Measurements from ENCODE around the gene ARID4A. TPM values are rescaled to one million over a fixed set of nuclear protein-coding genes. Genes with fewer than 3 reads are reported as not detected.
A peak's percentile ranks its signal among the peaks of the same experiment; 100 is the strongest.
"Not testable (repeated sequence)": the region's sequence is repeated elsewhere in the genome, so short reads cannot be mapped to it uniquely, and the experiment has no call there.

Gene ARID4A
- total RNA-seq, 6 experiments from 2014 or later: 10.5 to 13.4 (median 12.3) TPM

DNA sequence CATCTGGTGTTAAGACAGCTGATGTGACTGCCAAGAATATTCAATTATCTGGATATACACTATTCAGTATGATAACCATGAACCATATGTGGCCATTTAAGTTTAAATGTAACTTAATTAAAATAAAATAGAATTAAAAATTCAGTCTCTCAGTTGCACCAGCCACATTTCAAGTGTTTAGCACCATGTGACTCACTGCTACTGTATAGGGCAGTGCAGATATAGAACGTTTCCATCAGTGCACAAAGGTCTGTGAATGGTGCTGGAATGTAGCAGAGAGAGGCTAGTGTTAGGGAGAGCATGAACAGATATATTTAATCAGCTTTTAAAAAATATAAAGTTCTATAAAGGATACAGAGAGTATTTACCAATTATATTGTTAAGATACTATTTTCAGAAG is 28.7 kb downstream of the ARID4A start:
- Mint-ChIP-seq H3K4me3 (no peak overlapping the region), H3K36me3 (ENCODE audit: low read depth) (0 out of 2 replicates have a peak, but pooled peaks cover 6% of the 10 kb centered on the region), H3K27ac (no peak overlapping the region), H3K27me3 (ENCODE audit: insufficient read depth) (no peaks in the 10 kb centered on the region), H3K9me3 (no peaks in the 10 kb centered on the region), H3K4me1 (ENCODE audit: low read depth) (peaks cover 11% of the 10 kb centered on the region)
- TF ChIP-seq, protein P1, sequence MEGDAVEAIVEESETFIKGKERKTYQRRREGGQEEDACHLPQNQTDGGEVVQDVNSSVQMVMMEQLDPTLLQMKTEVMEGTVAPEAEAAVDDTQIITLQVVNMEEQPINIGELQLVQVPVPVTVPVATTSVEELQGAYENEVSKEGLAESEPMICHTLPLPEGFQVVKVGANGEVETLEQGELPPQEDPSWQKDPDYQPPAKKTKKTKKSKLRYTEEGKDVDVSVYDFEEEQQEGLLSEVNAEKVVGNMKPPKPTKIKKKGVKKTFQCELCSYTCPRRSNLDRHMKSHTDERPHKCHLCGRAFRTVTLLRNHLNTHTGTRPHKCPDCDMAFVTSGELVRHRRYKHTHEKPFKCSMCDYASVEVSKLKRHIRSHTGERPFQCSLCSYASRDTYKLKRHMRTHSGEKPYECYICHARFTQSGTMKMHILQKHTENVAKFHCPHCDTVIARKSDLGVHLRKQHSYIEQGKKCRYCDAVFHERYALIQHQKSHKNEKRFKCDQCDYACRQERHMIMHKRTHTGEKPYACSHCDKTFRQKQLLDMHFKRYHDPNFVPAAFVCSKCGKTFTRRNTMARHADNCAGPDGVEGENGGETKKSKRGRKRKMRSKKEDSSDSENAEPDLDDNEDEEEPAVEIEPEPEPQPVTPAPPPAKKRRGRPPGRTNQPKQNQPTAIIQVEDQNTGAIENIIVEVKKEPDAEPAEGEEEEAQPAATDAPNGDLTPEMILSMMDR (IDR thresholded peaks at IDR 0.05): no peak
- DNase-seq: no peak

DNA sequence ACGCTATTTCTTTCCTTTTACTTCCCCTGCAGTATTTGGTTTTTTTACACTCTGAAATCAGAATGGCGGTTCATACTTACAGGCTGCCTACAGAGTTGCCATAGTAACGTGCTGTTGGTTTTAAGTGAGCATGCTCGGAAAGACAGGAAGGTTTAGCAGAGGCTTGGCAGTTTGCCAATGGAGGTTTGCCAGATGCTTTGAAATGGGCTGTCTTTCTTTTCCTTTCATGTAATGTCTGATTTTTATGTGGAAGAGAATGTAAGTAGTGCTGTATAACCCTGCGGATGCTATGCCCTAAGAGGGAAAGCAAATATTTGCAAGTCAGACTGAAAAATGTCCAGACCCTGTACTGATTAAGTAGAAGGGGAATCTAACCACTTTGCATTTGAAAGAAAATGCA is 32.8 kb downstream of the ARID4A start:
- Mint-ChIP-seq H3K4me3 (peak overlapping the region; percentile 46; the same call in 1 of the 2 replicates), H3K36me3 (ENCODE audit: low read depth) (peaks cover 11% of the 10 kb centered on the region), H3K9me3 (no peaks in the 10 kb centered on the region), H3K27ac (peak overlapping the region; percentile 76), H3K4me1 (ENCODE audit: low read depth) (peaks cover 16% of the 10 kb centered on the region), H3K27me3 (ENCODE audit: insufficient read depth) (no peaks in the 10 kb centered on the region)
- DNase-seq: peak; percentile 89
- TF ChIP-seq, protein P1 (IDR thresholded peaks at IDR 0.05): no peak

DNA sequence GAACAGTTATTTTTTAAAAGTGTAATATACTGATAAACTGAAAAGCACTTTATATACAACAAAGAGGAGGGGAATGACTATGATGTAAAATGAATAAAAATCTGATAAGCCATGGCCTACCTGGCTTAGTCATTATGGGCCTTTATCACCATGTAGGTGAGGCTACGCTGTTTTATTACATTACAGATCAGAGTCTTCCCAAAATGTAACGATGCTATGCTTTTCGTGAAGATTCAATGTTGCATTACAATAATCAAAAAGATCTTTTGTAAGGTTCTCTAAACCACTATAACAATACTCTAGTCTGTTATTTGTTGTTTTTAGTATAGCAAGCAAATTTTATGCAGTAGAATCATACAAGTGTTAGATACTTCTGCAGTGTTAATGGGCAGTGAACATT is 34.2 kb downstream of the ARID4A start:
- no peaks in the 10 kb centered on the region for H3K27me3 Mint-ChIP-seq (ENCODE audit: insufficient read depth)
- peaks cover 11% of the 10 kb centered on the region for H3K36me3 Mint-ChIP-seq (ENCODE audit: low read depth)
- no peak overlapping the region for H3K4me3 Mint-ChIP-seq
- no peak for DNase-seq
- H3K9me3 Mint-ChIP-seq: no peaks in the 10 kb centered on the region
- H3K4me1 Mint-ChIP-seq (ENCODE audit: low read depth): peaks cover 16% of the 10 kb centered on the region
- H3K27ac Mint-ChIP-seq: no peak overlapping the region
- TF ChIP-seq, protein P1 (IDR thresholded peaks at IDR 0.05): no peak

DNA sequence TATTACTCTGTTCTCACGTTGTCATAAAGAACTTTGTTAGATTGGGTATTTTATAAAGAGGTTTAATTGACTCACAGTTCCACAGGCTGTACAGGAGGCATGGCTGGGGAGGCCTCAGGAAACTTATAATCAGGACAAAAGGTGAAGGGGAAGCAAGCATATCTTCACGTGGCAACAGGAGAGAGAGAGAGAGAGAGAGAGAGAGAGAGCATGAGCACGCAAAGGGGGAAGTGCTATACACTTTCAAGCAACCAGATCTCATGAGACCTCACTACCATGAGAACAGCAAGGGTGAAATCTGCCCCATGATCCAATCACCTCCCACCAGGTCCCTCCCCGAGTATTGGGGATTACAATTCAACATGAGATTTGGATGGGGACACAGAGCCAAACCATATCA is 41.3 kb downstream of the ARID4A start:
- DNase-seq; H3K4me1 Mint-ChIP-seq (ENCODE audit: low read depth); H3K27ac Mint-ChIP-seq; H3K36me3 Mint-ChIP-seq (ENCODE audit: low read depth); H3K9me3 Mint-ChIP-seq; H3K27me3 Mint-ChIP-seq (ENCODE audit: insufficient read depth); H3K4me3 Mint-ChIP-seq: not testable (repeated sequence)

DNA sequence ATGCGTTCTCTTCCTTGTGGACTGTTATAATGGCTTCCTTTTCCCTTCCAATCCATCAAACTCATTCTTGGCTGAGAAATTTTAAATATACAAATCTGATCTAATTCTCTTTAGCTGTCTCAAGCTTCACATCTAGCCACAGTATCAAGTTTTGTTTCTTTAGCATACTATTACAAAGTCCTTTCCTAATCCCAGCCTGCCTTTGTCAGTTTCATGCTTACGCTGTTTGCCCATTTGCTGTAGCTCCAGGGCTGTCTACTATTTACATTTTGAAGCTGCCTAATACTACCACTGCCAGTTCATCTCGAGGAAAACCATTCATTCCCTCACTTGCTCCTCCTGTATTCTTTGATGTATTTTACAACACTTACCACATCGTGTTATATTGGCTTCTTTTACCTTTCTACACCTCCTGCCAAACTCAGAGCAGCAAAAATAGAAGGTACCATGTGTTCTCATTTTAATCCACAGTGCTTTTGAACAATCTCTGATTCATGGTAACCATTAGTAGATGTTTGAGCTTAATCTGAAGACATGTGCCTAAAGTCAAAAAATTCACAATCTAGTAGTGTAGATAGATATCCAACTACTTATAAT is 42.9 kb downstream of the ARID4A start:
- H3K4me1 Mint-ChIP-seq (ENCODE audit: low read depth): no peaks in the 10 kb centered on the region
- H3K27ac Mint-ChIP-seq: no peak overlapping the region
- no peak overlapping the region for H3K4me3 Mint-ChIP-seq
- TF ChIP-seq, protein P1 (IDR thresholded peaks at IDR 0.05): no peak
- no peaks in the 10 kb centered on the region for H3K27me3 Mint-ChIP-seq (ENCODE audit: insufficient read depth)
- no peak for DNase-seq
- no peaks in the 10 kb centered on the region for H3K36me3 Mint-ChIP-seq (ENCODE audit: low read depth)
- H3K9me3 Mint-ChIP-seq: no peaks in the 10 kb centered on the region

DNA sequence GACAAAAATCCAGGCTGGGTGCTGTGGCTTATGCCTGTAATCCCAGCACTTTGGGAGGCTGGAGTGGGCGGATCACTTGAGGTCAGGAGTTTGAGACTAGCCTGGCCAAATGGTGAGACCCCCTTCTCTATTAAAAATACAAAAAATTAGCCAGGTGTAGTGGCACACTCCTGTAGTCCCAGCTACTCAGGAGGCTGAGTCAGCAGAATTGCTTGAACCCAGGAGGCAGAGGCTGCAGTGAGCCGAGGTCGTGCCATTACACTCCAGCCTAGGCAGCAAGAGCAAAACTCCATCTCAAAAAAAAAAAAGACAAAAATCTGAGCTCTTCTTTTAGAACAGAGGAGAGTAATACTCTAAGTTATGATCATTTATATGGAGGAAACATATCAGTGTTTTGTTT is 45.2 kb downstream of the ARID4A start:
- H3K27me3 Mint-ChIP-seq (ENCODE audit: insufficient read depth); H3K4me1 Mint-ChIP-seq (ENCODE audit: low read depth); H3K4me3 Mint-ChIP-seq; DNase-seq; H3K9me3 Mint-ChIP-seq; H3K27ac Mint-ChIP-seq: not testable (repeated sequence)
- 0 out of 2 replicates have a peak, but pooled peaks cover 11% of the 10 kb centered on the region for H3K36me3 Mint-ChIP-seq (ENCODE audit: low read depth)
